OCI-LY1 (cell line): ENCODE data around the gene ATG5.
"Not testable (repeated sequence)": the region's sequence is repeated elsewhere in the genome, so short reads cannot be mapped to it uniquely, and the experiment has no call there.

ENCODE experiments used
- H2AFZ ChIP-seq: fragments of 200-600 bp; sonication (generic), shearing (Covaris generic); 2 replicates; pipeline ENCODE4 v1.6.0; 2014; ENCODE audit warnings: antibody characterized with exemption, mild to moderate bottlenecking, low read length
- H3F3A ChIP-seq: fragments of 200-600 bp; sonication (generic), shearing (Covaris generic); 2 replicates; pipeline ENCODE4 v1.6.0; 2014; ENCODE audit warnings: mild to moderate bottlenecking, antibody characterized with exemption, low read length, moderate library complexity; ENCODE audit not compliant: insufficient read depth
- H3K27ac ChIP-seq: fragments of 200-600 bp; sonication (generic); 2 replicates; pipeline ENCODE4 v1.5.1; 2014; ENCODE audit warnings: low read length, mixed run types, mild to moderate bottlenecking, low read depth; ENCODE audit not compliant: poor library complexity, severe bottlenecking
- H3K27me3 ChIP-seq: fragments of 200-600 bp; sonication (generic); 2 replicates; pipeline ENCODE4 v1.6.0; 2014; ENCODE audit warnings: antibody characterized with exemption, mild to moderate bottlenecking, low read length, moderate library complexity; ENCODE audit not compliant: insufficient read depth
- H3K36me3 ChIP-seq: fragments of 200-600 bp; sonication (generic); 2 replicates; pipeline ENCODE4 v1.6.1; 2014; ENCODE audit warnings: mild to moderate bottlenecking, antibody characterized with exemption, low read length, moderate library complexity, mixed read lengths; ENCODE audit not compliant: insufficient read depth
- H3K4me1 ChIP-seq: fragments of 200-600 bp; sonication (generic); 2 replicates; pipeline ENCODE4 v1.5.1; 2014; ENCODE audit warnings: mild to moderate bottlenecking, low read length, moderate library complexity; ENCODE audit not compliant: insufficient read depth, severe bottlenecking
- H3K4me2 ChIP-seq: fragments of 200-600 bp; sonication (generic), shearing (Covaris generic); 2 replicates; pipeline ENCODE4 v1.6.1; 2014; ENCODE audit warnings: low read length
- H3K4me3 ChIP-seq: fragments of 200-600 bp; sonication (generic); 2 replicates; pipeline ENCODE4 v1.5.1; 2014; ENCODE audit warnings: low read length, low read depth, mild to moderate bottlenecking, mixed read lengths; ENCODE audit not compliant: poor library complexity, severe bottlenecking
- H3K79me2 ChIP-seq: fragments of 200-600 bp; shearing (Covaris generic); 2 replicates; pipeline ENCODE4 v1.6.1; 2016; ENCODE audit warnings: mixed run types, low read length, mixed read lengths; ENCODE audit not compliant: insufficient read depth
- H3K9ac ChIP-seq: fragments of 200-600 bp; sonication (generic), shearing (Covaris generic); 2 replicates; pipeline ENCODE4 v1.6.1; 2014; ENCODE audit warnings: mild to moderate bottlenecking, low read length, mixed read lengths
- H3K9me2 ChIP-seq: fragments of 200-600 bp; sonication (generic), shearing (Covaris generic); 2 replicates; pipeline ENCODE4 v1.6.1; 2014; ENCODE audit warnings: low read depth, mild to moderate bottlenecking, low read length, mixed read lengths
- H3K9me3 ChIP-seq: fragments of 200-600 bp; shearing (Covaris generic); 2 replicates; pipeline ENCODE4 v1.6.1; 2014; ENCODE audit warnings: low read length, mixed read lengths
- H4K20me1 ChIP-seq: fragments of 200-600 bp; sonication (generic), shearing (Covaris generic); 2 replicates; pipeline ENCODE4 v1.6.0; 2016; ENCODE audit warnings: mild to moderate bottlenecking, low read length; ENCODE audit not compliant: insufficient read depth
- EZH2 ChIP-seq: fragments of 200-600 bp; sonication (generic), shearing (Covaris generic); IDR thresholded peaks from 2 replicates; pipeline ENCODE4 v1.8.0; 2017; ENCODE audit warnings: borderline replicate concordance, mixed run types, mild to moderate bottlenecking, antibody characterized with exemption, low read length, moderate library complexity, mixed read lengths
- TF ChIP-seq, protein P1 (sequence below): fragments of 200-600 bp; sonication (generic), shearing (Covaris generic); IDR thresholded peaks from 2 replicates; pipeline ENCODE4 v1.5.1; 2017; ENCODE audit warnings: mild to moderate bottlenecking, antibody characterized with exemption, low read length, moderate library complexity, mixed read lengths

ATG5 gene

DNA sequence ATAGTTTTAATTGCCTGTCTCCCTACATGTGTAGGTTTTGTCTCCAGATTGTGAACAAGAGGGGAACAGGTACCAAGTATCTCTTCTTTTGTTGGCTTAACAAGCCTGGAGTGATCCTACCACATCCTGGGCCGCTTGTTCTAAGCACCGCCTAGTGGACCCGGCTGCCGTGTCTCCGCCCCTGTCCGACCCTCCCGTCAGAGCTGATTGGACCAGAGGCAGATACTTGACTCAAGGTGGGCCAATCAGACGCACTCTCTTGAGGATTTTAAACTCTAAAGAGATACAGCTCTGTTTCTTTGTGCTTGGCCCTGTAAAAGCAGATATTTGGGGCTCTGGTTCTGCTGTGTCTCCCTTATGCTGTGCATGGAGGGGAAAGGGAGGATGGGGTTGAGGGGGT is 171.2 kb downstream of the ATG5 start:
- no peaks in the 10 kb centered on the region for H3K9me3 ChIP-seq

DNA sequence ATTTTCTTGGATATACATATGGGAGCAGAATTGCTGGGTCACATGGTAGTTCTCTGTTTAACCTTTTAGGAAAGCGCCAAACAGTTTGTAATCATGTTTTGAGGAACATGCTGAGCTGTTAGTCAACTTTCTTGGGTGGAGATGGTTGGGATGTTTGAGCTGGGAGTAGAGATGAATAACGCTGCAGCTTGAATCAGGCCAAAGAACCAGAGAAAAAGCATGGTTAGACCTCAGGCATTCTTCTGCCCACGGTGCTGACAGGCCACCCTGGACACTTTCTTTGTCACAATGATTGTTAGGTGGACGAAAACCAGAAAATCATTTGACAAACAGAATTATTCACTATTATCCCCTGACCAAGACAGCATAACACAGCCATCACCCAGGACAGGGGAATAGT is 172.6 kb downstream of the ATG5 start:
- Histone ChIP-seq H3F3A (no peaks in the 10 kb centered on the region), H4K20me1 (no peaks in the 10 kb centered on the region), H3K4me1 (no peaks in the 10 kb centered on the region), H3K9me2 (no peaks in the 10 kb centered on the region), H3K4me3 (no peak overlapping the region), H3K36me3 (no peaks in the 10 kb centered on the region), H3K9me3 (no peaks in the 10 kb centered on the region), H3K4me2 (no peak overlapping the region), H3K9ac (no peak overlapping the region), H3K79me2 (no peaks in the 10 kb centered on the region), H2AFZ (no peak overlapping the region), H3K27me3 (no peaks in the 10 kb centered on the region), H3K27ac (no peak overlapping the region)
- TF ChIP-seq, protein P1, sequence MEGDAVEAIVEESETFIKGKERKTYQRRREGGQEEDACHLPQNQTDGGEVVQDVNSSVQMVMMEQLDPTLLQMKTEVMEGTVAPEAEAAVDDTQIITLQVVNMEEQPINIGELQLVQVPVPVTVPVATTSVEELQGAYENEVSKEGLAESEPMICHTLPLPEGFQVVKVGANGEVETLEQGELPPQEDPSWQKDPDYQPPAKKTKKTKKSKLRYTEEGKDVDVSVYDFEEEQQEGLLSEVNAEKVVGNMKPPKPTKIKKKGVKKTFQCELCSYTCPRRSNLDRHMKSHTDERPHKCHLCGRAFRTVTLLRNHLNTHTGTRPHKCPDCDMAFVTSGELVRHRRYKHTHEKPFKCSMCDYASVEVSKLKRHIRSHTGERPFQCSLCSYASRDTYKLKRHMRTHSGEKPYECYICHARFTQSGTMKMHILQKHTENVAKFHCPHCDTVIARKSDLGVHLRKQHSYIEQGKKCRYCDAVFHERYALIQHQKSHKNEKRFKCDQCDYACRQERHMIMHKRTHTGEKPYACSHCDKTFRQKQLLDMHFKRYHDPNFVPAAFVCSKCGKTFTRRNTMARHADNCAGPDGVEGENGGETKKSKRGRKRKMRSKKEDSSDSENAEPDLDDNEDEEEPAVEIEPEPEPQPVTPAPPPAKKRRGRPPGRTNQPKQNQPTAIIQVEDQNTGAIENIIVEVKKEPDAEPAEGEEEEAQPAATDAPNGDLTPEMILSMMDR = no peak
- TF ChIP-seq EZH2 = no peak

More for the DNA sequence above, 171.2 kb downstream of the ATG5 start:
- H3K79me2 ChIP-seq = no peaks in the 10 kb centered on the region
- no peaks in the 10 kb centered on the region for H3F3A ChIP-seq
- H3K4me1 ChIP-seq = no peaks in the 10 kb centered on the region
- H3K27me3 ChIP-seq = no peaks in the 10 kb centered on the region
- TF ChIP-seq, protein P1 = no peak
- no peak for TF ChIP-seq EZH2
- no peak overlapping the region for H3K27ac ChIP-seq
- no peak overlapping the region for H3K4me3 ChIP-seq
- no peak overlapping the region for H3K9ac ChIP-seq
- no peaks in the 10 kb centered on the region for H3K36me3 ChIP-seq
- H3K9me2 ChIP-seq = no peaks in the 10 kb centered on the region
- no peak overlapping the region for H3K4me2 ChIP-seq
- H4K20me1 ChIP-seq = no peaks in the 10 kb centered on the region
- H2AFZ ChIP-seq = no peak overlapping the region

DNA sequence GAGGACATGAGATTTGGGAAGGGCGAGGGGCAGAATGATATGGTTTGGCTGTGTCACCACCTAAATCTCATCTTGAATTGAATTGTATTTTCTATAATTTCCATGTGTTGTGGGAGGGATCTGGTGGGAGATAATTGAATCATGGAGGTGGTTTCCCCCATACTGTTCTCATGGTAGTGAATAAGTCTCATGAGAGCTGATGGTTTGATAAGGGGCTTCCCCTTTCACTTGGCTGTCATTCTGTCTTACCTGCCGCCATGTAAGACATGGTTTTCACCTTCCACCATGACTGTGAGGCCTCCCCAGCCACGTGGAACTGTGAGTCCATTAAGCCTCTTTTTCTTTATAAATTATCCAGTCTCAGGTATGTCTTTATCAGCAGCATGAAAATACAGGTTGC is 173.1 kb downstream of the ATG5 start:
- not testable (repeated sequence) for H2AFZ ChIP-seq, H3K27me3 ChIP-seq, H3K9me2 ChIP-seq, H3K27ac ChIP-seq, H3K4me2 ChIP-seq, H3K79me2 ChIP-seq, H3F3A ChIP-seq, H3K4me3 ChIP-seq, H3K36me3 ChIP-seq, H3K9ac ChIP-seq, H4K20me1 ChIP-seq, H3K9me3 ChIP-seq, H3K4me1 ChIP-seq

DNA sequence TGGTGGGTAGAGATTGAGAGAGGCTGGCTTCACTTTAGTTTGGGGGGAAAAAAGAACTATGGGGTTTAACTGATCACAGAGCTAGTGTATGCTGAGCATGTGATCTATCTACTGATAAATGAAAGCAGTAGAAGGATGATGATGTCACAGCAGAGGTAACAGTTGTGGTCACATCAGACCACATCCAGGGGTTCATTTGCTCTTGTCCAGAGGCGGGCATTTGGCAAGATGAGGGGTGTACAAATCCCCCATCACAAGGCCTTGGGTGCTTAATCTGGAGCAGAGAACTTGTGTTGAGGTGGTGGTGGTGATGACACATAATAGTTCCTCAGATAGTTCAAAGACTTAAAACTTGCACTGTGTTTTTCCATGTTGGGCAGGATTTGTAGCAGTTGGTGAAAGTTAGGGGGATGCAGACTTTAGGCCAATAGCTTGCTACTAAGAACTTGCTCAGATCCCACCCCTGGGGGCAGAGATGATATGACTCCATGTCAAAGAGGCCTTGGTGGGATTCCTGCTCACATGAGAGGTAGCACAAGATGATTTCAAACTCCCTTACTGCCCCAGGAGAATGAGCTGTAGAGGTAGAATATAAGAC is 176.0 kb downstream of the ATG5 start:
- no peak overlapping the region for H3K4me2 ChIP-seq
- H3K4me1 ChIP-seq = no peaks in the 10 kb centered on the region
- no peak overlapping the region for H3K27ac ChIP-seq

More for the DNA sequence above, 176.0 kb downstream of the ATG5 start:
- TF ChIP-seq, protein P1 = no peak
- no peak for TF ChIP-seq EZH2
- Histone ChIP-seq H3K27me3 (no peaks in the 10 kb centered on the region), H3K9me2 (no peaks in the 10 kb centered on the region), H4K20me1 (no peaks in the 10 kb centered on the region), H3K36me3 (no peaks in the 10 kb centered on the region), H2AFZ (no peak overlapping the region), H3F3A (no peaks in the 10 kb centered on the region), H3K79me2 (no peaks in the 10 kb centered on the region), H3K4me3 (no peak overlapping the region), H3K9me3 (no peaks in the 10 kb centered on the region), H3K9ac (no peak overlapping the region)
